ENCODE data around the gene KCNA1.

Gene KCNA1

GRCh38 chr12:4911316-4911994 lies 1.8 kb downstream of the KCNA1 start:
- FAIRE-seq, result no peak

GRCh38 chr12:4914720-4915119 lies 5.0 kb downstream of the KCNA1 start:
- FAIRE-seq, result no peak

GRCh38 chr12:4915752-4916151 lies 6.0 kb downstream of the KCNA1 start:
- FAIRE-seq, result no peak

- FAIRE-seq, result no peak
These were observed 9.4 kb downstream of the KCNA1 start for GRCh38 chr12:4918950-4919660.

GRCh38 chr12:4932576-4932975 lies 22.9 kb downstream of the KCNA1 start:
- no peak for FAIRE-seq

- no peak for FAIRE-seq
These were observed 23.7 kb downstream of the KCNA1 start for GRCh38 chr12:4933411-4933810.

GRCh38 chr12:4934407-4935035 lies 24.8 kb downstream of the KCNA1 start:
- no peak for FAIRE-seq

GRCh38 chr12:4938900-4939299 lies 29.2 kb downstream of the KCNA1 start:
- FAIRE-seq, result no peak

GRCh38 chr12:4939418-4940023 lies 29.8 kb downstream of the KCNA1 start:
- FAIRE-seq, result no peak

GRCh38 chr12:4943067-4943937 lies 33.6 kb downstream of the KCNA1 start:
- no peak for FAIRE-seq

- FAIRE-seq, result no peak
These were observed 34.2 kb downstream of the KCNA1 start for GRCh38 chr12:4943938-4944284.

- FAIRE-seq, result no peak
These were observed 37.5 kb downstream of the KCNA1 start for GRCh38 chr12:4947253-4947652.

- no peak for FAIRE-seq
These were observed 41.4 kb downstream of the KCNA1 start for GRCh38 chr12:4951083-4951482.

GRCh38 chr12:4951601-4952000 lies 41.9 kb downstream of the KCNA1 start:
- no peak for FAIRE-seq

- FAIRE-seq, result no peak
These were observed 45.1 kb downstream of the KCNA1 start for GRCh38 chr12:4954621-4955354.

- FAIRE-seq, result no peak
These were observed 46.3 kb downstream of the KCNA1 start for GRCh38 chr12:4956054-4956453.

GRCh38 chr12:4956968-4957367 lies 47.3 kb downstream of the KCNA1 start:
- no peak for FAIRE-seq

GRCh38 chr12:4957761-4958160 lies 48.1 kb downstream of the KCNA1 start:
- FAIRE-seq, result no peak

GRCh38 chr12:4958697-4959375 lies 49.1 kb downstream of the KCNA1 start:
- no peak for FAIRE-seq

- no peak for FAIRE-seq
These were observed 49.7 kb downstream of the KCNA1 start for GRCh38 chr12:4959381-4959780.

GRCh38 chr12:4960030-4960429 lies 50.3 kb downstream of the KCNA1 start:
- no peak for FAIRE-seq

- FAIRE-seq, result no peak
These were observed 50.8 kb downstream of the KCNA1 start for GRCh38 chr12:4960547-4960946.
